Neuron (in vitro differentiated cells): ENCODE results near the gene UGT1A3.

Experiments used
- H2AFZ ChIP-seq: one replicate; pipeline ENCODE4 v1.6.1; 2013; ENCODE audit warnings: low read depth, mild to moderate bottlenecking, inconsistent platforms, low read length, moderate library complexity
- H3K27me3 ChIP-seq: one replicate; pipeline ENCODE4 v1.6.1; 2013; ENCODE audit warnings: low read length; ENCODE audit not compliant: insufficient read depth
- H3K36me3 ChIP-seq: one replicate; pipeline ENCODE4 v1.6.1; 2013; ENCODE audit warnings: low read length; ENCODE audit not compliant: insufficient read depth
- H3K4me1 ChIP-seq: one replicate; pipeline ENCODE4 v1.6.1; 2013; ENCODE audit warnings: low read length; ENCODE audit not compliant: insufficient read depth
- H3K4me3 ChIP-seq: 2 replicates; pipeline ENCODE4 v1.5.1; 2013; ENCODE audit warnings: mild to moderate bottlenecking, low read length, moderate library complexity
- H3K9me3 ChIP-seq: one replicate; pipeline ENCODE4 v1.6.1; 2013; ENCODE audit warnings: low read length

Gene UGT1A3

DNA sequence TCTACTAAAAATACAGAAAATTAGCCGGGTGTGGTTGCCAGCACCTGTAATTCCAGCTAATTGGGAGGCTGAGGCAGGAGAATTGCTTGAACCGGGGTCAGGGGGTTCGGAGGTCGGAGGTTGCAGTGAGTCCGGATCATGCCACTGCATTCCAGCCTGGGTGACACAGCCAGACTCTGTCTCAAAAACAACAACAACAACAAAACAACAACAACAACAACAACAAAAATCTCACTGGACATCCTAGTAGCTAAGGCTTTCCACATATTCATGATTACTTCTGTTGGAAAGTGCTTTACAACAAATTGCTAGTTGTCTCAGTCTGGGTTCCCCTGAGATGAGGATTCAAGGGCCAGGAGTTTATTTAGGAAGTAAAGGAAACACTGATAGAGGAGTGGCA is 45.0 kb downstream of the UGT1A3 start:
- H3K9me3 ChIP-seq, result peaks cover 17% of the 10 kb centered on the region
- H3K4me3 ChIP-seq, result no peak overlapping the region
- H3K4me1 ChIP-seq, result no peaks in the 10 kb centered on the region
- H2AFZ ChIP-seq, result no peak overlapping the region
- no peaks in the 10 kb centered on the region for H3K27me3 ChIP-seq
- no peaks in the 10 kb centered on the region for H3K36me3 ChIP-seq

DNA sequence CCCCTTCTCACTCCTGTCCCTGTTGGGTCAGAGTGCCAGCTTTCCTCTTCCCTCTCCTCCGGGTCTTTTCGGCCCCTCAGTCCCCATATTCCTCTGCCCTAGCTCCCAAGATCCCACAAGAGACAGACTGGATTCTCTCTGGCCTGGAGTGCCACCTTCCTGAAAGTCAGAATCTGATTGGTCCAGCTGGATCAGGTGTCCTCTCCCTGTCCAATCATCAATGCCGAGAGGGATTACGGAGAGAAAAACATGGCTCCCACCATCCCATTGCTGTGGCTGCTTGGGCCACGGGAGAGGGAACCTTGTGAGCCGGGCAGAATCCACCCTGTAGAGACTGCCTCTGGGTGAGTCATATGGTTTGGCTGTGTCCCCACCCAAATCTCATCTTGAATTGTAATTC is 46.6 kb downstream of the UGT1A3 start:
- no peaks in the 10 kb centered on the region for H3K4me1 ChIP-seq
- H3K27me3 ChIP-seq, result no peaks in the 10 kb centered on the region
- no peak overlapping the region for H3K4me3 ChIP-seq
- no peaks in the 10 kb centered on the region for H3K36me3 ChIP-seq
- H2AFZ ChIP-seq, result no peak overlapping the region
- peaks cover 12% of the 10 kb centered on the region for H3K9me3 ChIP-seq

- no peaks in the 10 kb centered on the region for H3K27me3 ChIP-seq
- H3K36me3 ChIP-seq, result no peaks in the 10 kb centered on the region
- H2AFZ ChIP-seq, result no peak within 1 kb of the TSS
- H3K4me3 ChIP-seq, result no peak within 1 kb of the TSS
- H3K9me3 ChIP-seq, result peaks cover 12% of the 10 kb centered on the region
- no peaks in the 10 kb centered on the region for H3K4me1 ChIP-seq
Measured at GRCh38 chr2:233778030-233778429, 49.2 kb downstream of the UGT1A3 start, which contains the start of gene MROH2A. Gene MROH2A, plus strand, starts transcription at chr2:233778330. Its CDS starts 1,029 bp downstream, at chr2:233779359.

- Histone ChIP-seq H3K4me1 (no peaks in the 10 kb centered on the region), H3K4me3 (no peak overlapping the region), H3K9me3 (peaks cover 12% of the 10 kb centered on the region), H3K36me3 (no peaks in the 10 kb centered on the region), H2AFZ (no peak overlapping the region), H3K27me3 (no peaks in the 10 kb centered on the region)
Measured at GRCh38 chr2:233779722-233780121, 50.9 kb downstream of the UGT1A3 start.

DNA sequence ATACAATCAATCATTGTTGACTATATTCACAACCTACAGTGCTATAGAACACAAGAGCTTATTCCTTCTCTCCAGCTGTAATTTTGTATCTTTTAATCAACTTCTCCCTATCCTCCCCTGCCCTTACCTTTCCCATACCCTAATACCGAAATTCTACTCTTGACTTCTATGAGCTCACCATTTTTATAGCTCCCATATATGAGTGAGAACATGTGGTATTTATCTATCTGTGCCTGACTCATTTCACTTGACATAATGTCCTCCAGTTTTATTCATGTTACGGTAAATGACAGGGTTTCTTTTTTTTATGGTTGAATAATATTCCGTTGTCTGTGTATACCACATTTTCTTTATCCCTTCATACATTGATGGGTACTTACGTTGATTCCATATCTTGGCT is 51.9 kb downstream of the UGT1A3 start:
- Histone ChIP-seq H2AFZ (no peak overlapping the region), H3K9me3 (peaks cover 4% of the 10 kb centered on the region)

DNA sequence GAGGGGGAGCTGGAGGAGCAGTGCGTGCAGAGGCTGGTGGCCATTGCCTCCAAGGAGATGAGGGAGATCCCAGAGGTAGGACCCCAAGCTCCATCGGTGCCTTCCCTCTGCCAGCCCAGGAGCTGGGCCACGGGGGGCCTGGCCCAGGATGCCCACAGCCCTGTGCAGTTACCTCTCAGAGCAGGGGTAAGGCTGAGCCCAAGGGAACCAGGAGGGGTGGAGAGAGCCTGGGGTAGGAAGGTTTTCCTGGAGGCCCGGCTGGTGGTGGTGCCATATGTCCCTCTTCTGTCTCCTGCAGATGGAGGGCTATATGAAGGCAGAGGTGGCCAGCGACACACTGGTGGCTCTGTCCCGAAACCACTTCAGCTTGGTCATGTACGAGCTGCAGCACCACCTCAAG is 60.7 kb downstream of the UGT1A3 start:
- Histone ChIP-seq H3K4me1 (no peaks in the 10 kb centered on the region), H3K4me3 (no peak overlapping the region), H2AFZ (no peak overlapping the region)

More for the DNA sequence above, 51.9 kb downstream of the UGT1A3 start:
- Histone ChIP-seq H3K27me3 (no peaks in the 10 kb centered on the region), H3K4me3 (no peak overlapping the region), H3K36me3 (no peaks in the 10 kb centered on the region), H3K4me1 (no peaks in the 10 kb centered on the region)

GRCh38 chr2:233791151-233791882 is 62.5 kb downstream of the UGT1A3 start:
- Histone ChIP-seq H3K27me3 (peaks cover 3% of the 10 kb centered on the region), H3K9me3 (no peaks in the 10 kb centered on the region), H3K4me3 (no peak overlapping the region), H3K36me3 (no peaks in the 10 kb centered on the region), H3K4me1 (no peaks in the 10 kb centered on the region), H2AFZ (no peak overlapping the region)

More for the DNA sequence above, 60.7 kb downstream of the UGT1A3 start:
- Histone ChIP-seq H3K36me3 (no peaks in the 10 kb centered on the region), H3K27me3 (peaks cover 3% of the 10 kb centered on the region), H3K9me3 (peaks cover 3% of the 10 kb centered on the region)

GRCh38 chr2:233791883-233792329 is 63.1 kb downstream of the UGT1A3 start:
- no peaks in the 10 kb centered on the region for H3K4me1 ChIP-seq
- no peaks in the 10 kb centered on the region for H3K9me3 ChIP-seq
- no peaks in the 10 kb centered on the region for H3K36me3 ChIP-seq
- no peak overlapping the region for H3K4me3 ChIP-seq
- no peak overlapping the region for H2AFZ ChIP-seq
- H3K27me3 ChIP-seq, result peaks cover 3% of the 10 kb centered on the region

GRCh38 chr2:233792720-233793119 is 63.9 kb downstream of the UGT1A3 start:
- H3K9me3 ChIP-seq, result no peaks in the 10 kb centered on the region
- no peak overlapping the region for H2AFZ ChIP-seq
- H3K27me3 ChIP-seq, result peaks cover 3% of the 10 kb centered on the region
- no peaks in the 10 kb centered on the region for H3K4me1 ChIP-seq
- H3K36me3 ChIP-seq, result no peaks in the 10 kb centered on the region
- no peak overlapping the region for H3K4me3 ChIP-seq

DNA sequence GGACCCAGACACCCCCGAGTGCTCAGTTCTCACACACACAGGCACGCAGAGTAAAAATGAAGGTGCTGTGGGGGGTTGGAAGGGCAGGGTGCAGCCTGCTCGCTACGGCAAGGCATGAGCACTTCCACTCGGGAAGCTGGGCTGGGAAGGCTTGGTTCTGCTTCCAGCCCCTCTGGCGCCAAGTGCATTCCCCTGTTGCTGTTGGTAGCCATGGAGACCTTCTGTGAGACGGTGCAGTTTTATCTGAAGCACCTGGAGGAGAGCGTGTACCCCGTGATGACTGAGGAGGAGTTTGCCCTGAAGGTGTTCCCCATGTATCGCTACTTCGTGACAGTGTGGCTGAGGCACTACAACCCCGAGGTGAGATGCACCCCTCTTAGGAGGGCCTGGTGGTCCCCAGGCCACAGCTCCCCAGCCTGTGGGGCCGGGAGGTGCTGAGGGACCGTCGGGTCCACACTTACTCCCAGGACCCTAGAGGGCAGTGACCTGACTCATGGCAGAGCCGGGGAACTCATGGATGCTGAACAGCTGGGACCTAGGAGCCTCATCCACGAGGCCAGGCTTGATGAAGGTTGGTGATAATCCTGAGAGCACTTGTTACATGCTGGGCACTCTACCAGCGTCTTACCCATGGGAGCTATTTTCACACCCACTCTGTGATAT is 64.8 kb downstream of the UGT1A3 start:
- Histone ChIP-seq H2AFZ (no peak overlapping the region), H3K36me3 (no peaks in the 10 kb centered on the region), H3K4me1 (no peaks in the 10 kb centered on the region), H3K9me3 (no peaks in the 10 kb centered on the region), H3K4me3 (no peak overlapping the region), H3K27me3 (peaks cover 3% of the 10 kb centered on the region)

GRCh38 chr2:233794128-233794658 is 65.4 kb downstream of the UGT1A3 start:
- H3K36me3 ChIP-seq, result no peaks in the 10 kb centered on the region
- no peaks in the 10 kb centered on the region for H3K4me1 ChIP-seq
- H3K4me3 ChIP-seq, result no peak overlapping the region
- H2AFZ ChIP-seq, result no peak overlapping the region
- H3K9me3 ChIP-seq, result no peaks in the 10 kb centered on the region
- H3K27me3 ChIP-seq, result peaks cover 3% of the 10 kb centered on the region

- Histone ChIP-seq H3K4me3 (no peak overlapping the region), H2AFZ (no peak overlapping the region), H3K9me3 (no peaks in the 10 kb centered on the region), H3K27me3 (no peaks in the 10 kb centered on the region), H3K4me1 (no peaks in the 10 kb centered on the region), H3K36me3 (no peaks in the 10 kb centered on the region)
Measured at GRCh38 chr2:233795735-233796171, 66.9 kb downstream of the UGT1A3 start.

DNA sequence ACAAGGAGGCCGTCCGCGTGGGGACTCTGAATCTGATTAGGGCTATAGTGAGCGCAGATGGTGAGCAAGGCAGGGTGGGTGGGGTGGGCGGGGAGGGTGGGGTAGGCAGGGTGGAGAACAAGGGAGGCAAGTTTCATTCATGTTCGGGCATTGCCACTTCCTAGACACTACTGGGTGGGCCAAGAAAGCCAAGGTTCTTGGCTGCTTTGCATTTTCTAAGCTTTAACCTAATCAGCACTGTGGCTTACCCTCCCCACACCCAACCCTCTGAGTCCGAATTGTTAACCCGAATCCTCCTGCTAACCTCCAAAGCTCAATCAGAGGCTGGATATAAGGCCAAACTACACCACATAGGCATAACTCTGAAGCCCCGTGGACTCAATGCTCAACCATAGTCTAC is 67.4 kb downstream of the UGT1A3 start:
- Histone ChIP-seq H3K27me3 (no peaks in the 10 kb centered on the region), H3K36me3 (no peaks in the 10 kb centered on the region), H3K4me3 (no peak overlapping the region), H2AFZ (no peak overlapping the region), H3K9me3 (no peaks in the 10 kb centered on the region), H3K4me1 (no peaks in the 10 kb centered on the region)
